Hepatocyte (in vitro differentiated cells): ENCODE results near the gene TMEM115. TPM values are rescaled to one million over a fixed set of nuclear protein-coding genes. Genes with fewer than 3 reads are reported as not detected.

Source experiments
- DNase-seq: peaks from one replicate; pipeline ENCODE4 v3.0.0-alpha.2; 2016; ENCODE audit warnings: low spot score
- H2AFZ ChIP-seq: fragments of 200-600 bp; sonication (generic); 2 replicates; pipeline ENCODE4 v1.6.0; 2016; ENCODE audit warnings: antibody characterized with exemption, mild to moderate bottlenecking
- H3K27ac ChIP-seq: fragments of 200-600 bp; sonication (generic); 2 replicates; pipeline ENCODE4 v1.5.1; 2016; ENCODE audit warnings: mild to moderate bottlenecking
- H3K27me3 ChIP-seq: fragments of 200-600 bp; sonication (generic); 2 replicates; pipeline ENCODE4 v1.6.1; 2016
- H3K36me3 ChIP-seq: fragments of 200-600 bp; sonication (generic); replicated peaks from 2 replicates; pipeline ENCODE4 v1.5.1; 2016; ENCODE audit warnings: low read depth; ENCODE audit not compliant: insufficient read depth
- H3K4me1 ChIP-seq: fragments of 200-600 bp; sonication (generic); 2 replicates; pipeline ENCODE4 v1.5.1; 2016; ENCODE audit warnings: mild to moderate bottlenecking, moderate library complexity; ENCODE audit not compliant: insufficient read depth
- H3K4me2 ChIP-seq: fragments of 200-600 bp; sonication (generic); 2 replicates; pipeline ENCODE4 v1.6.0; 2016
- H3K4me3 ChIP-seq: fragments of 200-600 bp; sonication (generic); 2 replicates; pipeline ENCODE4 v1.5.1; 2016; ENCODE audit warnings: mild to moderate bottlenecking
- H3K79me2 ChIP-seq: fragments of 200-600 bp; sonication (generic); 2 replicates; pipeline ENCODE4 v1.6.0; 2017; ENCODE audit warnings: mild to moderate bottlenecking
- H3K9me2 ChIP-seq: fragments of 200-600 bp; sonication (generic); replicated peaks from 2 replicates; pipeline ENCODE4 v1.6.0; 2017; ENCODE audit warnings: mild to moderate bottlenecking; ENCODE audit not compliant: insufficient read depth
- H3K9me3 ChIP-seq: fragments of 200-600 bp; sonication (generic); 2 replicates; pipeline ENCODE4 v1.5.1; 2016; ENCODE audit warnings: low read depth, mild to moderate bottlenecking
- H4K20me1 ChIP-seq: fragments of 200-600 bp; sonication (generic); 2 replicates; pipeline ENCODE4 v1.6.0; 2016; ENCODE audit warnings: mild to moderate bottlenecking; ENCODE audit not compliant: insufficient read depth, poor library complexity, severe bottlenecking
- EZH2 ChIP-seq: fragments of 200-600 bp; sonication (generic); IDR thresholded peaks from 2 replicates; pipeline ENCODE4 v1.6.1; 2016; ENCODE audit warnings: antibody characterized with exemption, mild to moderate bottlenecking, borderline replicate concordance
- EZH2phosphoT487 ChIP-seq: fragments of 200-600 bp; sonication (generic); IDR thresholded peaks from one replicate; pipeline ENCODE4 v1.6.1; 2018; ENCODE audit warnings: antibody characterized with exemption, mild to moderate bottlenecking, low read depth, moderate library complexity; ENCODE audit not compliant: unreplicated experiment, severe bottlenecking
- WGBS: methylation state at CpG from one replicate; pipeline ENCODE4 v1.1.6; 2016; ENCODE audit warnings: low lambda C conversion rate; ENCODE audit errors: missing lambda C conversion rate; 5-methylcytosine and 5-hydroxymethylcytosine counted together
- polyA plus RNA-seq: library from polyadenylated mRNA; unstranded; fragments of >200 nt; fragmentation: Nextera tagmentation; extraction: Ambion mirVana; gene quantifications from 2 replicates; pipeline ENCODE4 v1.2.1, GENCODE V29; 2016
- total RNA-seq: library from RNA; depleted of rRNA; stranded (reverse); fragments of >200 nt; gene quantifications from 2 replicates; pipeline ENCODE4 v1.2.3, GENCODE V29; 2014
- TF ChIP-seq, protein P1 (sequence below): fragments of 200-600 bp; sonication (generic); IDR thresholded peaks from 2 replicates; pipeline ENCODE4 v1.5.1; 2016; ENCODE audit warnings: antibody characterized with exemption, mild to moderate bottlenecking; ENCODE audit not compliant: poor library complexity

The TMEM115 gene
- total and polyA plus RNA-seq, 2 experiments from 2014 or later, result 49.3 to 69.9 TPM

DNA sequence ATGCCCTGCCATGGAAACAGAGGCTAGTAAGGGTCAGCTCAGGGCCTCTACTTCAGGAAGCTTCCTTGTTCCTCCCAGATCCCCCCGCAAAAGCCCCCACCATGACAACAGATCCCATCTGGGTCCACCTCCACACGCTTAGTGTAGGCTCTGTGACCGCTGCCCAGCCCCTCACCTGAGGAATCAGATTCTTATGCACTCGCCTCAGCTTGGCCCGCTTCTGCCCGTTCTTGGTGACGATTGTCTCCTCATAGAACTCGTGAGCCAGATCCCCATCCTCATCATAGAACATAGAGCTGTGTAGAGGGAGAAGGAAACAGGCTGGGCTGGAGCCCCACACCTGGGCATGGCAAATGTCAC is 33.2 kb downstream of the TMEM115 start:
- H3K4me1 ChIP-seq, result peaks cover 24% of the 10 kb centered on the region
- no peak for DNase-seq
- H4K20me1 ChIP-seq, result peaks cover 2% of the 10 kb centered on the region
- TF ChIP-seq, protein P1, sequence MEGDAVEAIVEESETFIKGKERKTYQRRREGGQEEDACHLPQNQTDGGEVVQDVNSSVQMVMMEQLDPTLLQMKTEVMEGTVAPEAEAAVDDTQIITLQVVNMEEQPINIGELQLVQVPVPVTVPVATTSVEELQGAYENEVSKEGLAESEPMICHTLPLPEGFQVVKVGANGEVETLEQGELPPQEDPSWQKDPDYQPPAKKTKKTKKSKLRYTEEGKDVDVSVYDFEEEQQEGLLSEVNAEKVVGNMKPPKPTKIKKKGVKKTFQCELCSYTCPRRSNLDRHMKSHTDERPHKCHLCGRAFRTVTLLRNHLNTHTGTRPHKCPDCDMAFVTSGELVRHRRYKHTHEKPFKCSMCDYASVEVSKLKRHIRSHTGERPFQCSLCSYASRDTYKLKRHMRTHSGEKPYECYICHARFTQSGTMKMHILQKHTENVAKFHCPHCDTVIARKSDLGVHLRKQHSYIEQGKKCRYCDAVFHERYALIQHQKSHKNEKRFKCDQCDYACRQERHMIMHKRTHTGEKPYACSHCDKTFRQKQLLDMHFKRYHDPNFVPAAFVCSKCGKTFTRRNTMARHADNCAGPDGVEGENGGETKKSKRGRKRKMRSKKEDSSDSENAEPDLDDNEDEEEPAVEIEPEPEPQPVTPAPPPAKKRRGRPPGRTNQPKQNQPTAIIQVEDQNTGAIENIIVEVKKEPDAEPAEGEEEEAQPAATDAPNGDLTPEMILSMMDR, result no peak
- no peak for TF ChIP-seq EZH2phosphoT487
- H3K4me3 ChIP-seq, result no peak overlapping the region
- H3K27me3 ChIP-seq, result no peaks in the 10 kb centered on the region
- 95% methylated on average over 8 of the region's 8 CpGs for WGBS
- H3K36me3 ChIP-seq, result no peaks in the 10 kb centered on the region
- H3K27ac ChIP-seq, result no peak overlapping the region
- peaks cover 20% of the 10 kb centered on the region for H3K79me2 ChIP-seq
- no peaks in the 10 kb centered on the region for H3K9me3 ChIP-seq
- H3K4me2 ChIP-seq, result no peak overlapping the region
- H2AFZ ChIP-seq, result no peak overlapping the region
- no peaks in the 10 kb centered on the region for H3K9me2 ChIP-seq

DNA sequence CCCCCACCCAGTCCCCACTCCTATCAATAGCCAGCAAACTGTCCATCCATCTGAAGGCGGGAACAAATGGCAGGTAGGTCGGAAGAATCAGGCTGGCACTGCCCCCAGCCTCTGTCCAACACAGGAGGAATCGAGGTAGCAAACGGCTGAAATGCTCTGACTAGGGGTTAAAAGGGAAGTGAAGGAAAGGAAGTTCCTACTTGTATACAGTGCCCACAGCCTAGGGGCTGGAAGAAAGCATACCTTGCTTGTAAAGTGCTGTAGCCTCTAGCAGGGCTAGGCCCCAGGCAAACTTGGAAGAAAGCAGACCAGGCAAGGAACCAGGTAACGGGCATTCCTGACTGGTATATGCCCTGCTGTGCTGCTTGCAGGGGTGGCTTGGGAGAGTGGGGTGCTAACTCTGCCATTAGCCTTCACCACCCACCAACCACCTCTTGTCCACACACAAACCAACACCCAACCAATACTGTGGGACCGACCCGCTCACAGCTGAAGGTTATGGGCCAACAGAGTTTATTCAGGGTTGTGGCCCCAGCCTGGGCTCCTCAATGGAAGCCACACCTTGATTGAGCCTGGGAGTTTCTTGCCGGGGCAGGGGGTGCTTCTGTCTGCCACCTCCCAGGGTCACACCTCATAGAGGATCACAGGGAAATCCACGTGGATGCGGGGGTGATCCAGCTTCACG is 33.7 kb downstream of the TMEM115 start:
- Histone ChIP-seq H3K4me2 (no peak overlapping the region), H3K4me1 (peaks cover 24% of the 10 kb centered on the region), H3K4me3 (no peak overlapping the region), H3K27ac (no peak overlapping the region), H3K9me3 (no peaks in the 10 kb centered on the region), H2AFZ (no peak overlapping the region), H3K27me3 (no peaks in the 10 kb centered on the region), H3K36me3 (no peaks in the 10 kb centered on the region), H4K20me1 (peaks cover 2% of the 10 kb centered on the region), H3K9me2 (no peaks in the 10 kb centered on the region), H3K79me2 (peaks cover 22% of the 10 kb centered on the region)
- TF ChIP-seq, protein P1, result no peak
- TF ChIP-seq EZH2phosphoT487 (no peak), EZH2 (no peak)
- no peak for DNase-seq
- 96% methylated on average over 11 of the region's 11 CpGs for WGBS

DNA sequence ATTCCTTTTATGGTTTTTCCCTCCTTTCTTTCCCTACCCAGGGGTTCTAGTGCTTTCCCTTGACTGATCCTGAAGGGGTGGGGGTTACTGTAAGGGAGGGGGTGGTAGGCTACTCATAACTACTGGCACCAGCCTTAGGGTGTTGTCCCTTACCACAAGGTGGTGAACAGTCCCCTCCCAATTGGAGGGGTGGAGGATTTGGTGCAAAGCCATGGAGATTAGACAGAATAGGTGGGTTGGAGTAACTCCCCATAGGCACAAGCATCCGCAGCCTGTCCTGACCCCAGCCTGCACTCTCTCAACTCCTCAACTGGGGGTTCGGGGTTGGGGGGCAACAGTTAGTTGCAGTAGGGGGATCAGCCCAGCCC is 34.2 kb downstream of the TMEM115 start:
- Histone ChIP-seq H3K36me3 (no peaks in the 10 kb centered on the region), H4K20me1 (peaks cover 2% of the 10 kb centered on the region), H3K4me2 (no peak overlapping the region), H3K9me2 (no peaks in the 10 kb centered on the region), H2AFZ (no peak overlapping the region), H3K4me1 (peaks cover 27% of the 10 kb centered on the region), H3K79me2 (peaks cover 27% of the 10 kb centered on the region), H3K9me3 (no peaks in the 10 kb centered on the region), H3K27ac (no peak overlapping the region), H3K4me3 (no peak overlapping the region), H3K27me3 (no peaks in the 10 kb centered on the region)
- TF ChIP-seq EZH2phosphoT487 (no peak), EZH2 (no peak)
- DNase-seq, result no peak
- WGBS, result 94% methylated on average over 2 of the region's 2 CpGs

DNA sequence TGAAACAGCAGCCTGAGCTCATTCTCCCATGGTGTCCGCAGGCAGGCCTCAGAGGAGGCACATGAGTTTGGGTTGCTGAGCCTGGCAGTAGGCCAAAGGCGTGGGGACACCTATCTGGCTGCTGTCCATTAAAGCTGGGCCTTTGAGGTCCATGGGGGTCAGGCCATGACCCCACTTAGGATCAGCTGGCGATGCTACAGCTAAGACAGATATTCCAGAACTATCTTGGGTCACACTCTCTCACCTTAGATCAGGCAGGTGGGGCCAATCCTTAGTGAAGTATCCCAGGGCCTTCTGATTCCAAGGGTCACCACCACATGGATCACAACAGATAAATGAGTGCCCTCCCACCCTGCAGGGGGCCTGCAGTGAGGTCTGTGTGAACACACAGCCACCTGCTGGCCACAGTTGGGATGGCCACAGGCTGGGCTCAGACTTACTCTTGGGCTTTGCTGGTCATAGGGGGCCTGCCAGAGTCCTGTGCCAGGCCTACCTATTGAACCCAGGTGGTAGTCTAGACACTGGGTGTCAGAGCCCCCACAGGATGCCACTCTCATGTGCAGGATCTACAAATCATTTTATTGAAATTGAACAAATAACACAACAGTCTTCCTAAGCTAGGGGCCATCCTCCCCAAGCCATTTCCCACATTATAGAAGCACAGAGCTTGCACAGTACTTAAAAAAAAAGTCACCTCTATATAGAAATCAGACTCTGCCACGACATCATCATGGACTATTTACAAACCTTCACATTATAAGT is 34.8 kb downstream of the TMEM115 start:
- H3K27ac ChIP-seq, result peak overlapping the region; percentile 100
- H3K79me2 ChIP-seq, result peaks cover 33% of the 10 kb centered on the region
- TF ChIP-seq, protein P1, result peak; percentile 74
- TF ChIP-seq EZH2, result no peak
- no peak for TF ChIP-seq EZH2phosphoT487
- peaks cover 2% of the 10 kb centered on the region for H4K20me1 ChIP-seq
- no peaks in the 10 kb centered on the region for H3K27me3 ChIP-seq
- no peak overlapping the region for H3K4me3 ChIP-seq
- H3K36me3 ChIP-seq, result no peaks in the 10 kb centered on the region
- no peak overlapping the region for H2AFZ ChIP-seq
- peak; percentile 84 for DNase-seq
- WGBS, result 78% methylated on average over 4 of the region's 4 CpGs
- no peaks in the 10 kb centered on the region for H3K9me2 ChIP-seq
- no peaks in the 10 kb centered on the region for H3K9me3 ChIP-seq
- peaks cover 33% of the 10 kb centered on the region for H3K4me1 ChIP-seq
- H3K4me2 ChIP-seq, result no peak overlapping the region
